Activated CD4-positive, alpha-beta T cell treated with anti-CD3 and anti-CD28 coated beads, Interleukin-2, amount 50 U/mL, for 16 hours (primary cell): Measurements from ENCODE around the gene KCTD8.
"Not testable (repeated sequence)": the region's sequence is repeated elsewhere in the genome, so short reads cannot be mapped to it uniquely, and the experiment has no call there.

Experiments
- DNase-seq: peaks from one replicate; pipeline ENCODE4 v3.0.0-alpha.2; 2020

Gene KCTD8

GRCh38 chr4:44320833-44321232 is 127.8 kb downstream of the KCTD8 start:
- no peak for DNase-seq

GRCh38 chr4:44319129-44319528 is 129.5 kb downstream of the KCTD8 start:
- no peak for DNase-seq

- DNase-seq: no peak
Measured at GRCh38 chr4:44313702-44314101, 134.9 kb downstream of the KCTD8 start.

DNA sequence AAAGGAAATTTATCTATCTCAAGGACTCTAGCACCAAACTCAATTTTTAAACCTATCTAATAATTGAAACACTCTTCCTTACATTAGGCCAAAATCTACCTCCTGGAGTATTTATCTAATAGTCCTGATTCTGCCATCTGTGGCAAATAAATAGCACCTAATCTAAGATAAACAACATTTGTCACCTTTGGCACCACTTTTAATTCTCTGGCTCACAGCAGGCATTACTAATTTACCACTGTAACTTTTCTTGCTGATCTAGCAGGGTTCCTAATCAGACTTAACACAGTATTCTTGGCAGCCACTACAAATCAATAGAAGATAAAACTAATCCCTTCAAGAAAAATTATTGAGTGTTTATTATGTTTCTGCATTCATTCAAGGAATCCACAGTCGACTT is 161.1 kb downstream of the KCTD8 start:
- DNase-seq: no peak

- no peak for DNase-seq
Measured at GRCh38 chr4:44279469-44279868, 169.1 kb downstream of the KCTD8 start.

DNA sequence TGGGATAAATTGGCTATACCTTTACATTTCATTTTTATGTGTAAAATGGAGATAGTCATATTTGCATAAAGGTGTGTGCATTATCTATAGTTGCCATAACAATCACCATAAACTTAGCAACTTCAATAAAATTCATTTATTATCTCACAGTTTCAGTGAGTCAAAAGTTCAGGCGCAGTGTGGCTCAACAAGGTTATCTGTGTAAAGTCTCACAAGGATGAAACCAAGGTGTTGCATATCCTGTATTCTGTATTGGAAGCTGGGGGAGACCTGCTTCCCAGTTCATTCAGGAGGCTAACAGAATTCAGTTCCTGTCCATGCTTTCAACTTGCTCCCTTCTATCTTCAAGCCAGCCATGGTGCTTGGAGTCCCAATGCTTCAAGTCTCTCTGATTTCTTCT is 169.5 kb downstream of the KCTD8 start:
- no peak for DNase-seq

GRCh38 chr4:44257461-44257860 is 191.1 kb downstream of the KCTD8 start:
- DNase-seq: no peak

DNA sequence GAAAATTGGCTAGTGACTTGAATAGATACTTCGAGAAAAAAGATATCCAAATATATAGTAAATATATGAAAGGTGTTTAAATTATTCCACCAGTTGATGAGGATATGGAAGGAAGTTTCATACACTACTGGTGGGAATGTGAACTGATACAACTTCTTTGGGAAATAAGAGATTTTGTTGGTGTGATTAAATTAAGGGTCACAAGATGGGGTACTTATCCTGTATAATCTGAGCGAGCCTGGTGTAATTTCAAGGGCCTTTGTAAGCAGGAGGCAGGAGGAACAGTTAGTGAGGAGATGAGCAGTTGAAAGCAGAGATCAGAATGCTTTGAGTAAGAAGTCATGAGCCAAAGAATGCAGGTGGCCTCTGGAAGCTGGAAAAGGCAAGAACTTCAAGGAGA is 192.2 kb downstream of the KCTD8 start:
- no peak for DNase-seq

GRCh38 chr4:44237643-44238042 is 211.0 kb downstream of the KCTD8 start:
- no peak for DNase-seq

DNA sequence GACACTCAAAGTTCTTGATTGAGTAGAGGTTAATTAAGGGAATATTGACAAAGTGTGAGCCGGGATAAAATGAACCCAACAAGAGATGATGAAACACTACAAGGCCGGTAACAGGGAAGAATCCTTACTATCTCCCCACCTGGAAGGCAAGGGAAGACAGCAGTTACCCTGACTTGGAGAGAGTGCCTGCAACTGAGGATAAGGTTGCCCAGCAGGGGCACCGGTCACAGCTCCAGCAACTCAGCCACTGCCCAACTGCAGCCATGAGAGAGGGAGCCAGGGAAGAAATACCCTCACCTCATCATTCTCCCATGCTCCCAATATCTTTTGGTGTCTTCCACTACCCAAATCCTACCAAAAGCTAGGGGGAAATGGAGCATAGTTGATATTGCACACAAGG is 212.7 kb downstream of the KCTD8 start:
- DNase-seq: no peak

DNA sequence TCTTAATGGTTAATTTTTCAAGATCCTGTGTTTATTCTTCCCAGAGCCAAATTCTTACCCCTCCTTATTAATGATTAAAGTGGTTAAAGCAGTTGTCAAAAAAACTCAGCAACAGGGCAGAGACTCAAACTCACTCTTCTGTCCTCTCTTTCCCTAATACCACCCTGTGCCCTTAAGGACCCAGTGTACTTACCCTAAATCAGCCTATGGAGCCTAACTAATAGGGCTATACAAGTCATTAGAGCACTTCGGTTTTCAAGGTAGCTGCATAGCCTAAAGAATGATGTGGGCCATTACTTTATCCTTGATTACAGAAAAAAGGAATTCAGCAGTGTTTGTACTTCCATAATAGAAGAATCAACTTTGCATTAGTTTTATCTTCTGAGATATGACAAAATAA is 216.3 kb downstream of the KCTD8 start:
- no peak for DNase-seq

- DNase-seq: no peak
Measured at GRCh38 chr4:44231006-44231405, 217.6 kb downstream of the KCTD8 start.

GRCh38 chr4:44228326-44228725 is 220.3 kb downstream of the KCTD8 start:
- DNase-seq: no peak

DNA sequence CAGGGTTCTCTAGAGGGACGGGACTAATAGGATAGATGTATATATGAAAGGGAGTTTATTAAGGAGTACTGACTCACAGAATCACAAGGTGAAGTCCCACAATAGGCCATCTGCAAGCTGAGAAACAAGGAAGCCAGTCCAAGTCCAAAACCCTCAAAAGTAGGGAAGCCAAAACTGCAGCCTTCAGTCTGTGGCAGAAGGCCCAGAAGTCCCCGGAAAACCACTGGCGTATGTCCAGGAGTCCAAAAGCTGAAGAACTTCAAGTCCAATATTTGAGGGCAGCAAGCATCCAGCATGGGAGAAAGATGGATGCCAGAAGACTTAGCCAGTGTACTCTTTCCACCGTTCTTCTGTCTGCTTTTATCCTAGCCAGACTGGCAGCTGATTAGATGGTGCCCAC is 227.2 kb downstream of the KCTD8 start:
- DNase-seq: no peak

DNA sequence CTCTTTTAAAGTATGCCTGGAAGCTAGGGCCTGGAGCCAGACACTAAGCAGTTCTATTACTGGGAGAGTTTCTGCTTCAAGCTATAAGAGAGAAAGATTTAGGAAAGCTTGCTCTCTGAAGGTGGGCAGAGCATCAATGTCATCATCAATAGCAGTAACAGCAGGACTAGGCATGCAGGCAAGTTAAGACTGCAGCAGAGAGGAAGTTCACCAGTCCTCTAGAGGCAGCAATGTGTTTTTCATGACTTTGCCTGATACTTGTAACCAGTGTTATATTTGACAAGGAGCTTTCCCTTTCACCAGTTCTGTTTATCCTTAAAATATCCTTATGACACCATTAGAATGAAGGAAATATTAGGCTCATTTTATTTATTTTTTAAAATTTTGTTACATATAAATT is 237.9 kb downstream of the KCTD8 start:
- no peak for DNase-seq

DNA sequence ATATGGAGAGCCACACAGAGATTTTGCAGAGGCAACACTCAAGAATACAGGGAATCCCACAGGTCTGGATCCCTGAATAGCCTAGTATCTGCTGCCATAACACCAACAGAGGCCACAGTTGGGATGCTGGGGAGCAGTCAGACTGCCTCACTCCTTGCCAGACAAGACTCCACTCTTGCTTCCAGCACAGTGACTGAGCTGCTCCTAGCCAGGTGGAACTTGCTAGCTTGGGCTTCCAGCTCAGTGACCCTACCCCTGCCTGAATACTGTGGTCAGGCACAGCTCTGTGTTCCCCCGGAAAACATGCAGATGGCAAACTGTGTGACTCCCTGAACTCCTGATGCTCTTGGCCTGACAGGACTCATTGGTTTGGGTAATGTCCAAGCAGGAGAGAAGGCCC is 251.8 kb downstream of the KCTD8 start:
- no peak for DNase-seq

DNA sequence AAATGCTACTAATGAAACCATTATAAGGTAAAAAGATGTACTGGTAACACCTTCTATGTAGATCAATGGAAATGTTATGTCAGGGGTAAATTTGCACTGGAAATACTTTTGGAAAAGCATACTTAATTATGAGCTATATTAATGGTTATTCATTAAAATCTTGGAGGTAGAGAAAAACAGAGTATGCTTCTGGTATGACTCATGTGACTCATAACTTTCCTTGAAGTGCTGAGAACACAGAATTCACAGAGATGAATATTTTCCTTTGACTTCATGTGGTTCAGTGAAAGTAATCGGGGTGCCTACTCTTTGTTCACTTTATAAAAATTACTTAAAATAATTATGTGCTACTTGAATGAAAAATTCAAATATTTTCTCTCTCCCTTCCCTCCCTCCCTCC is 254.2 kb downstream of the KCTD8 start:
- DNase-seq: no peak

DNA sequence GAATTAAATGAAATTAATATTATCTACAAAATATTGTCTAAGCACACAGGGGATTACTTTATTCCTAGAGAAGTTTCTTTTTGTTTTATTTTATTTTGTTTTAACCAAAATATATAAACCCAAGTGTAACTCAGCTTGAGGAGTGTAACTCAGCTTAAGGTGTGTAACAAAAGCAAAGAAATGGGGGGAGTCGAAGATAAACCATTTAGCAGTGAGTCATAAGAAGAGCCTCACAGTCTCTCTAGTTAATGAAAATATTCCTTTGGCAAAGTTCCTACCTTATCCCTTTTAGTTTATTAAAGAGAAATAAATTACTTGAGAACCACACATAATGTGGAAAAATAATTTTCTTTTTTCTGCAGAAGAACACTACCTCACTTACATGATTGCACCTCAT is 261.8 kb downstream of the KCTD8 start:
- no peak for DNase-seq

GRCh38 chr4:44186096-44186849 is 262.3 kb downstream of the KCTD8 start:
- no peak for DNase-seq

- DNase-seq: not testable (repeated sequence)
Measured at GRCh38 chr4:44181491-44182349, 266.9 kb downstream of the KCTD8 start.

DNA sequence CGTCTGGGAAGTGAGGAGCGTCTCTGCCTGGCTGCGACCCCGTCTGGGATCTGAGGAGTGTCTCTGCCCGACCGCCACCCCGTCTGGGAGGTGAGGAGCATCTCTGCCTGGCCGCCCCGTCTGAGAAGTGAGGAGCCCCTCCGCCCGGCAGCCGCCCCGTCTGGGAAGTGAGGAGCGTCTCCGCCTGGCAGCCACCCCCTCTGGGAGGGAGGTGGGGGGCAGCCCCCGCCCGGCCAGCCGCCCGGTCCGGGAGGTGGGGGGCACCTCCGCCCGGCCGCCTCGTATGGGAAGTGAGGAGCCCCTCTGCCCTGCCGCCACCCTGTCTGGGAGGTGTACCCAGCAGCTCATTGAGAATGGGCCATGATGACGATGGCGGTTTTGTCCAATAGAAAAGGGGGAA is 280.8 kb downstream of the KCTD8 start:
- DNase-seq: not testable (repeated sequence)

DNA sequence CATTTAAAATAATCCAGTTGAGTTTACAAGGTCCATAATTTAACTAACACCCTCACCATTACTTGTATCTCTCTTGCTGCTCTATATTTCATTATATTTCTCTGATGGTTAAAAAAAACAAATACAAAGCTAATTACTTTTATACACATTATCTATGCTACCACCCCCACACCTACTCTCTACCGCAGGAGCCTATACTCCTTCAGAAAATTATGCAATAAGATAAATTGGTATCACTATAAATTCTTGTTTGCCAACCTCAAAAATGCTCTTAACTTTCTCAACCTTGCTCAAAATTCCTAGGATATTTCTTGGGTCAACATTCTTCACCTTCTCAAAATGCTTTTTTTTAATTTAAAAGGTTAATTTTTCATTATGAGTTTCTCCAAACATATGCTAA is 282.7 kb downstream of the KCTD8 start:
- DNase-seq: no peak

GRCh38 chr4:44162538-44163270 is 285.9 kb downstream of the KCTD8 start:
- no peak for DNase-seq

GRCh38 chr4:44161756-44162155 is 286.9 kb downstream of the KCTD8 start:
- no peak for DNase-seq
